Measurements from ENCODE around the gene PPARD. TPM values are rescaled to one million over a fixed set of nuclear protein-coding genes. Genes with fewer than 3 reads are reported as not detected.

Gene PPARD
- total RNA-seq, 1 donor from 2014 or later: 15.1 TPM

DNA sequence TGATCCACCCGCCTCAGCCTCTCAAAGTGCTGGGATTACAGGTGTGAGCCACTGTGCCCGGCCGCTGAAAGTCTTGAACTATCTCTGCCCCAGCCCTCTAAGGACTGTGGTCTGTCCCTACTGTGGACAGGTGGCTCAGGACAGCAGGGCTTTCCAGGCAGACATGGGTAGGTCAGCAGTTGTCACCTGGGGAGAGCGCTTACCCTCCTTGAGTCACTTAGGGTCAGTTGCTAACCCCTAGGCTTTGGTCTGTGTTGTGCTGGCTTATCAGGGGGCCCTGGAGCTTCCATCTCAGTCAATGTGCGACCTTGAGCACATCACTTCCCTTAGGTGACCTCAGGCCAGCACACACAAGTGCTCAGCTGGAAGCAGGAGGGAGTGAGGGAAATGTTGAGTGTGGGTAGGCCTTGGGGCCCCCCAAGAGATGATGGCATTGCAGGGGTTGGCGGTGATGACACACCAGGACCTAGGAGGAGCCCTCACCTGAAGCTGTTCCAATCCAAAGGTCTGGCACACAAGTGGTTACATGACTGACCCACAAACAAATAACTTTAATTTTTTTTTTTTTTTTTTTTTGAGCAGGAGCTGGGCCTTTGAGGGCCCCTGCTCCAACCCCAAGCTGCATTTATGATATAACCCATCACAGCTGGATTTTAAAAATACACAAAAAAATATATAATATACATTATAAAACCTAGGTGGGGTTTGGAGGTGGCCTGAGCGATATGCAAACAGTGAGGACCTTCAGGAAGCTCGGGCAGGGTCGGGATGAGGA lies 130.9 kb downstream of the PPARD start:
- ATAC-seq: no peak
- intact Hi-C loops (cut with micrococcal nuclease): no loop called here
- DNase-seq: no peak

DNA sequence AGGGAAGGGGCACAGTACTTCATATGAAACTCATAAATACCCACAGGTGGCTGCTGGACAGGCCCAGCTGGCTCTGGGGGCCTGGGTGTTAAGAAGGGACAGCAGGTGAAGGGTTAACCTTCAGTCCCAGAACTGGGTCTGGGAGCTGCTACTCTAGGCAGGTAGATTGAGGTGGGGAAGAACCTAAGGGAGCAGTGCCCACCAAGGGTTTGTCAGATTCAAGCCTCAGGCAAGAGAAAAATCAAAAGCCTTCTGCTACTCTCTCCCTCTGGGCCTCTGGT lies 131.4 kb downstream of the PPARD start:
- intact Hi-C loops (cut with micrococcal nuclease): no loop called here
- no peak for DNase-seq
- no peak for ATAC-seq

- peak; percentile 2 for ATAC-seq
- intact Hi-C loops (cut with micrococcal nuclease): no loop called here
- no peak for DNase-seq
Measured at GRCh38 chr6:35474131-35474941, 132.0 kb downstream of the PPARD start.

DNA sequence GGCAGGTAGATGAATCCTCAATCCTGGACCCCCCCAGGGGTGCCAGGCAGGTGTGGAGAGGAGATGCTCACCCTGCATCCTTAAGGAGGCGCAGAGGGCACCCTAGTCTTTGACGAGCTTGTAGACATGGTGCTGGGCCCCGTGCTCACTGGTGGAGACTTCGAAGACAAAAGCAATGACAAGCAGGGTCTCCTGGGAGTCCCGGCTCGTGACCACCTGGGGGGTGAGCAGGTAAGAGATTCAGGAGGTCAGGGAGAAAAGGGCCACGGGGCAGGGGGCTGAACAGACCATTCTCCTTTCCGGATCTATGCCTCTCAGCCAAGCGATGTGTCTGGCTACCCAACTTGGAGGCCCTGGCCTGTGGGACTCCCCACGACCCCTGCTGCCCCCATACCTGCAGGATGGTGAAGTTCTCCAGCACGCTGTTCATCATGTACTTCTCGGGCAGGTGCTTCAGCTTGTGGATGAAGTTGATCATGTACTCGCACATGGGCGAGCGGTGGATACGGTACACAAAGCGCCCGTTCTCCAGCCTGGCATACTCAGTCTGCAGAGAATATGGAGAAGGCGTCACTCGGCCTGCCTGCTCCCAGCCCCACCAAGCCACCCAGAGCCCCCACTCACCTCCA lies 132.7 kb downstream of the PPARD start:
- no peak for ATAC-seq
- intact Hi-C loops (cut with micrococcal nuclease): no loop called here
- no peak for DNase-seq

GRCh38 chr6:35475573-35475972 lies 133.2 kb downstream of the PPARD start:
- intact Hi-C loops (cut with micrococcal nuclease): no loop called here
- ATAC-seq (no peak), DNase-seq (no peak)

GRCh38 chr6:35476004-35476403 lies 133.6 kb downstream of the PPARD start:
- intact Hi-C loops (cut with micrococcal nuclease): no loop called here
- ATAC-seq (no peak), DNase-seq (no peak)

DNA sequence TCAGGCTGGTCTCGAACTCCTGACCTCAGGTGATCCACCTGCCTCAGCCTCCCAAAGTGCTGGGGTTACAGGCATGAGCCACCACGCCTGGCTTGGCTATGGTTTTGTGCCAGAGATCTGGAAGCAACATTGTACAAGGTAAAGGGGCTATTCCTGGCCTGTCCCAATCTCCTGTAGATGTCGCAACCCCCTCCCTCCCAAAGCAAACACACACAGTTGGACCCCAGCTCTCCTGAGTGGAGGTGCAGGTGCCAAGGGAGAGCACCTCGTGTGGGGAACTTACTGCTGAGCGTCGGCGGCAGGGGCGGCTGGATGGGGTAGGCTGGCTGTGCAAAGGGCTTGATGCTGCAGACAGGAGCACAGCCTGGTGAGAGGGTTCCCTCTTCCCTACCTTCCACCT lies 134.7 kb downstream of the PPARD start:
- ATAC-seq: no peak
- no peak for DNase-seq
- intact Hi-C loops (cut with micrococcal nuclease): no loop called here

Small RNAs within 50 kb of the gene (microRNA-seq; reads per million reads assigned to microRNA genes)
- gene MIR7111 (ENCODE audit: borderline number of aligned reads): not detected

Other genes starting within 250 kb of the PPARD start
- not detected for gene TCP11, start 201.2 kb upstream of the PPARD start, total RNA-seq
- gene SCUBE3, start 128.6 kb upstream of the PPARD start, total RNA-seq: 3.5 TPM
- 44.1 TPM for gene ZNF76, start 82.8 kb upstream of the PPARD start, total RNA-seq
- 1.8 TPM for gene DEF6, start 44.7 kb upstream of the PPARD start, total RNA-seq
- 3.8 TPM for gene FANCE, start 109.8 kb downstream of the PPARD start, total RNA-seq
- gene RPL10A, start 125.8 kb downstream of the PPARD start, total RNA-seq: 560 TPM
- 30.4 TPM for gene TEAD3, start 154.5 kb downstream of the PPARD start, total RNA-seq
- gene TULP1, start 170.3 kb downstream of the PPARD start, total RNA-seq: not detected

Measured in left ventricle myocardium superior (tissue), 1 donor.